GM23248 (cell line): Measurements from ENCODE around the gene SLC39A1. TPM values are rescaled to one million over a fixed set of nuclear protein-coding genes. Genes with fewer than 3 reads are reported as not detected.
A peak's percentile ranks its signal among the peaks of the same experiment; 100 is the strongest.
"Not testable (repeated sequence)": the region's sequence is repeated elsewhere in the genome, so short reads cannot be mapped to it uniquely, and the experiment has no call there.

Experiments used
- DNase-seq: peaks from one replicate; pipeline ENCODE4 v3.0.0-alpha.2; 2015
- H2AFZ ChIP-seq: fragments of 200-600 bp; sonication (generic); 2 replicates; pipeline ENCODE4 v1.6.1; 2016; ENCODE audit warnings: antibody characterized with exemption
- H3F3A ChIP-seq: fragments of 200-600 bp; sonication (generic); 2 replicates; pipeline ENCODE4 v1.6.1; 2016; ENCODE audit warnings: mild to moderate bottlenecking, antibody characterized with exemption, mixed run types; ENCODE audit not compliant: insufficient read depth
- H3K27ac ChIP-seq: fragments of 200-600 bp; sonication (generic); 2 replicates; pipeline ENCODE4 v1.5.1; 2016; ENCODE audit warnings: mild to moderate bottlenecking
- H3K27me3 ChIP-seq: fragments of 200-600 bp; sonication (generic); replicated peaks from 2 replicates; pipeline ENCODE4 v1.6.1; 2016; ENCODE audit warnings: mild to moderate bottlenecking; ENCODE audit not compliant: insufficient read depth
- H3K36me3 ChIP-seq: fragments of 200-600 bp; sonication (generic); 2 replicates; pipeline ENCODE4 v1.6.1; 2016; ENCODE audit warnings: low read depth, mild to moderate bottlenecking
- H3K4me1 ChIP-seq: fragments of 200-600 bp; sonication (generic); 2 replicates; pipeline ENCODE4 v1.6.1; 2016; ENCODE audit warnings: mild to moderate bottlenecking; ENCODE audit not compliant: insufficient read depth
- H3K4me2 ChIP-seq: fragments of 200-600 bp; sonication (generic); one replicate; pipeline ENCODE4 v1.6.1; 2016; ENCODE audit warnings: mild to moderate bottlenecking; ENCODE audit not compliant: unreplicated experiment
- H3K4me3 ChIP-seq: fragments of 200-600 bp; sonication (generic); 2 replicates; pipeline ENCODE4 v1.5.1; 2016; ENCODE audit warnings: mild to moderate bottlenecking
- H3K79me2 ChIP-seq: fragments of 200-600 bp; sonication (generic); 2 replicates; pipeline ENCODE4 v1.6.1; 2016; ENCODE audit warnings: mild to moderate bottlenecking; ENCODE audit not compliant: insufficient read depth
- H3K9ac ChIP-seq: fragments of 200-600 bp; sonication (generic); 2 replicates; pipeline ENCODE4 v1.6.1; 2016; ENCODE audit warnings: mild to moderate bottlenecking
- H3K9me2 ChIP-seq: fragments of 200-600 bp; sonication (generic); 2 replicates; pipeline ENCODE4 v1.6.1; 2016; ENCODE audit warnings: mixed run types, mild to moderate bottlenecking, moderate library complexity; ENCODE audit not compliant: insufficient read depth
- H3K9me3 ChIP-seq: fragments of 200-600 bp; sonication (generic); one replicate; pipeline ENCODE4 v1.6.1; 2017; ENCODE audit warnings: low read depth
- H4K20me1 ChIP-seq: fragments of 200-600 bp; sonication (generic); 2 replicates; pipeline ENCODE4 v1.6.0; 2016; ENCODE audit not compliant: insufficient read depth
- EZH2 ChIP-seq: fragments of 200-600 bp; sonication (generic); IDR thresholded peaks from 2 replicates; pipeline ENCODE4 v1.6.1; 2018; ENCODE audit warnings: antibody characterized with exemption, mild to moderate bottlenecking; ENCODE audit not compliant: insufficient read depth, poor library complexity, severe bottlenecking
- EZH2phosphoT487 ChIP-seq: fragments of 200-600 bp; sonication (generic); IDR thresholded peaks from 2 replicates; pipeline ENCODE4 v1.6.1; 2018; ENCODE audit warnings: antibody characterized with exemption, moderate library complexity, mild to moderate bottlenecking, low read depth; ENCODE audit not compliant: insufficient read depth
- WGBS, 2 experiments: methylation state at CpG; one replicate each; pipeline ENCODE4 v1.1.6; 2015 to 2017; ENCODE audit warnings: low lambda C conversion rate in 2 of 2, low coverage in 1 of 2; ENCODE audit errors: missing lambda C conversion rate in 2 of 2; 5-methylcytosine and 5-hydroxymethylcytosine counted together
- in situ Hi-C: fragments of 300-500 bp; cut with MboI; formaldehyde crosslinking; loops from 2 replicates; pipeline ENCODE4 v1.15.0; 2020
- polyA plus RNA-seq: library from polyadenylated mRNA; unstranded; fragments of >200 nt; fragmentation: Nextera tagmentation; extraction: Ambion mirVana; gene quantifications from 2 replicates; pipeline ENCODE4 v1.2.1, GENCODE V29; 2016
- total RNA-seq: library from RNA; depleted of rRNA; stranded (reverse); fragments of >200 nt; shearing (Covaris generic); gene quantifications from 2 replicates; pipeline ENCODE4 v1.2.3, GENCODE V29; 2014

The SLC39A1 gene
- total and polyA plus RNA-seq, 2 experiments from 2014 or later, result 91.9 to 120 TPM

DNA sequence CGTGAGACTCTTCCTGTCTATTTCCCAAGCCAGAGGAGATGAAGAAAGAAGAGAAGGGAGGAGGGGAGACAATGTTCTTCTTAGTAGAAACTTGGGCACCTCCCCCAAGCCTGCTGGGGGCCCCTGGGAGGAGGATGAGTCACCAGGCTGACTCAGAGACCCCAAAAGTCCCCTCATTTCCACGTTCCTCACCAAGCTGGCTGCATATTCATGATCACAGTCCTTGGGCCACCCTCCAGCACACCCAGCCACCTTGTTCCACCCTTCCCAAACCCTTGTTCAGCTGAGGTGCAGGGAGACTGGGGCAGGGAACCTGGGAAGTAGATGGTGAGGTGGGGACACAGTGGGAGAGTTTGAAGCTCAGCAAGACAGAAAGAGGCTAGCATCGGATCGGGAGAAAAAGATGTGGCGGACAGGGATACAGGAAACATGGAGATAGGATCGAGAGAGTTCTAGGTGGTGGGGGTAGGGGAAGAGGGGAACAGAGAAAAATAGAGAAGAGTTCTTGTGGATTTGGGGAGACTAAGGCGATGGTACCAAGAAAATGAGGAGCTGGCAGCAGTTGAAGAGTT lies 22.1 kb upstream of the SLC39A1 start:
- in situ Hi-C loops, result loop anchor here (5.0 to 10.0 kb wide), 2 partner anchors 171 to 308 kb away; partner anchors contain the start of gene NPR1

GRCh38 chr1:153984123-153984894 lies 21.0 kb upstream of the SLC39A1 start:
- H3K4me1 ChIP-seq, result peaks cover 12% of the 10 kb centered on the region; the same call in 1 of the 2 replicates
- H4K20me1 ChIP-seq, result no peaks in the 10 kb centered on the region
- peak overlapping the region; percentile 97 for H3K4me3 ChIP-seq
- TF ChIP-seq EZH2, result no peak
- TF ChIP-seq EZH2phosphoT487, result no peak
- peaks cover 8% of the 10 kb centered on the region for H3K36me3 ChIP-seq
- in situ Hi-C loops, result loop anchor here (10.0 kb wide), 1 partner anchor 170 kb away; no protein-coding TSS in a partner anchor
- H3K27me3 ChIP-seq, result no peaks in the 10 kb centered on the region
- peaks cover 57% of the 10 kb centered on the region for H3K79me2 ChIP-seq
- peak overlapping the region; percentile 84 for H3K27ac ChIP-seq
- no peaks in the 10 kb centered on the region for H3K9me3 ChIP-seq
- peak overlapping the region; percentile 95 for H3K4me2 ChIP-seq
- no peak overlapping the region for H2AFZ ChIP-seq
- H3F3A ChIP-seq, result peaks cover 48% of the 10 kb centered on the region
- WGBS, 2 experiments, result 46 to 55% methylated on average over 6 of the region's 6 CpGs
- H3K9ac ChIP-seq, result peak overlapping the region; percentile 94
- no peak for DNase-seq
- H3K9me2 ChIP-seq, result no peaks in the 10 kb centered on the region

More for the DNA sequence above, 22.1 kb upstream of the SLC39A1 start:
- H3K79me2 ChIP-seq, result peaks cover 52% of the 10 kb centered on the region
- H3K27me3 ChIP-seq, result no peaks in the 10 kb centered on the region
- peak; percentile 79 for DNase-seq
- H3K9me3 ChIP-seq, result no peaks in the 10 kb centered on the region
- no peaks in the 10 kb centered on the region for H3K9me2 ChIP-seq
- peak overlapping the region; percentile 94 for H3K9ac ChIP-seq
- peak overlapping the region; percentile 97 for H3K4me3 ChIP-seq
- H4K20me1 ChIP-seq, result no peaks in the 10 kb centered on the region
- peaks cover 15% of the 10 kb centered on the region; the same call in 1 of the 2 replicates for H3K4me1 ChIP-seq
- peaks cover 7% of the 10 kb centered on the region for H3K36me3 ChIP-seq
- peak overlapping the region; percentile 91 for H2AFZ ChIP-seq
- TF ChIP-seq EZH2, result no peak
- no peak for TF ChIP-seq EZH2phosphoT487
- peaks cover 42% of the 10 kb centered on the region for H3F3A ChIP-seq
- H3K4me2 ChIP-seq, result peak overlapping the region; percentile 95
- WGBS, 2 experiments, result 1 to 7% methylated on average over 6 to 7 of the region's 7 CpGs
- peak overlapping the region; percentile 84 for H3K27ac ChIP-seq

- not testable (repeated sequence) for H3K9ac ChIP-seq, H2AFZ ChIP-seq, DNase-seq, H3K9me2 ChIP-seq, H3K9me3 ChIP-seq, H3K4me3 ChIP-seq, H3K27ac ChIP-seq, H3K27me3 ChIP-seq, H3K4me2 ChIP-seq, H4K20me1 ChIP-seq
- in situ Hi-C loops, result loop anchor here (10.0 kb wide), 1 partner anchor 167 kb away; no protein-coding TSS in a partner anchor
- 96 to 100% methylated on average over 2 of the region's 2 CpGs for WGBS, 2 experiments
- Histone ChIP-seq H3F3A (peaks cover 55% of the 10 kb centered on the region), H3K79me2 (peaks cover 64% of the 10 kb centered on the region), H3K4me1 (peaks cover 20% of the 10 kb centered on the region), H3K36me3 (peaks cover 14% of the 10 kb centered on the region)
Observed at GRCh38 chr1:153981735-153982134, 18.4 kb upstream of the SLC39A1 start.

DNA sequence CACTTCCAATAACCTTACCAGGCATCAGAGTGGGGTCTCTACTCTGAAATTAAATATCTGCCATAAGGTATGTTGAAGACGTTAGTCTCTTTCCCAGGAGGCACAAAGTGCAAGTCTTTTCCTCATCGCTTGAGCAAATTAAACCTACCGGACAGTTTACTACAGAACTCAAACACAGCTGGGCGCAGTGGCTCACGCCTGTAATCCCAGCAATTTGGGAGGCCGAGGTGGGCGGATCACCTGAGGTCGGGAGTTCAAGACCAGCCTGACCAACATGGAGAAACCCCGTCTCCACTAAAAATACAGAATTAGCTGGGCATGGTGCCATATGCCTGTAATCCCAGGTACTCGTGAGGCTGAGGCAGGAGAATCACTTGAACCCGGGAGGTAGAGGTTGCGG lies 15.8 kb upstream of the SLC39A1 start:
- H2AFZ ChIP-seq, H3K4me3 ChIP-seq, H4K20me1 ChIP-seq, H3K9me2 ChIP-seq, H3K9me3 ChIP-seq, in situ Hi-C loops, H3K4me2 ChIP-seq, H3K27me3 ChIP-seq, DNase-seq, H3K9ac ChIP-seq: not testable (repeated sequence)
- 88 to 91% methylated on average over 12 of the region's 12 CpGs for WGBS, 2 experiments
- peak overlapping the region; percentile 74; the same call in 1 of the 2 replicates for H3K27ac ChIP-seq
- peaks cover 58% of the 10 kb centered on the region for H3K79me2 ChIP-seq
- H3K36me3 ChIP-seq, result peaks cover 30% of the 10 kb centered on the region
- H3F3A ChIP-seq, result peaks cover 47% of the 10 kb centered on the region
- H3K4me1 ChIP-seq, result peaks cover 17% of the 10 kb centered on the region
